Keratinocyte (primary cell): Measurements from ENCODE around the gene ANKRD9.

Experiments used
- EZH2 ChIP-seq: IDR thresholded peaks from one replicate; pipeline ENCODE4 v1.6.1; 2012; ENCODE audit warnings: inconsistent platforms, mild to moderate bottlenecking, low read length, moderate library complexity
- TF ChIP-seq, protein P1 (sequence below), 3 experiments: IDR thresholded peaks in 1 of 3; conservative IDR thresholded peaks in 1 of 3; optimal IDR thresholded peaks in 1 of 3; 2 replicates in 2 of 3; 3 replicates in 1 of 3; pipeline versions ENCODE3 to v1.5.1; 2011; ENCODE audit warnings: low read length in 3 of 3, mild to moderate bottlenecking in 3 of 3, moderate library complexity in 2 of 3, control low read depth in 1 of 3, inconsistent platforms in 1 of 3; ENCODE audit not compliant: insufficient read depth in 2 of 3; ENCODE audit errors: extremely low read depth in 1 of 3

DNA sequence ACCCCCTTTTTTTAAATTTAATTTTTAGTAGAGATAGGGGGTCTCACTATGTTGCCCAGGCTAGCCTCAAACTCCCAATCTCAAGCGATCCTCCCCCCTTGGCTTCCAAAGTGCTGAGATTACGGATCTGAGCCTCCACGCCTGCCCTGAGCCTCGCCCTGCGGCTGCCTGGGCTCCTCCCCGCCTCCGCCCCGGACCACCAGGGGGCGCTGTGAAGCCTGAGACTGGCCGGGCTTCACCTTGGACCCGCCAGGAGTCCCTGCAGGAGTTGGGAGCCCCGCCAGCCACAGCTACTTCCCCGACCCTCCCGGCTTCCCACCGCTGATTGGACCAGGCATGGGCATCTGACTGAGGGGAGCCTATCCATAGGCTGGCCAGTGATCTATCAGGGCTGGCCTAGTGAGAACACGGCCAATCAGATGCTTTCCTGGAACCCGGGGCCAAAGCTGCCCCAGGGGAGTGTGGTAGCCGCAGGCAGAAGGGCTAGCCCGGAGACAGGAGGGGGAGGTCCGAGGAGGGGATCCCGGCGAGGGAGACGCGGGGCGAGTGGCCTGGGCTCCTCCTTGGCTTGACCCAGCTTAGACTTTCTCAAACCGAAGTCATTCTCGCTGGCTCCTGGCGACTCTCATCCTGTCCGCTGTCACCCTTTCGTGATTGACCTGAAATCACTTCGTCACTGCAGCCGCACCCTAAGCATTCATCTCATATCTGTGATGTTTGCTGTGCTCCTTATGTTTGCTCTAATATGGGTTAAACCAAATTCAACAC lies 15.1 kb upstream of the ANKRD9 start:
- TF ChIP-seq EZH2: no peak
- TF ChIP-seq, protein P1, sequence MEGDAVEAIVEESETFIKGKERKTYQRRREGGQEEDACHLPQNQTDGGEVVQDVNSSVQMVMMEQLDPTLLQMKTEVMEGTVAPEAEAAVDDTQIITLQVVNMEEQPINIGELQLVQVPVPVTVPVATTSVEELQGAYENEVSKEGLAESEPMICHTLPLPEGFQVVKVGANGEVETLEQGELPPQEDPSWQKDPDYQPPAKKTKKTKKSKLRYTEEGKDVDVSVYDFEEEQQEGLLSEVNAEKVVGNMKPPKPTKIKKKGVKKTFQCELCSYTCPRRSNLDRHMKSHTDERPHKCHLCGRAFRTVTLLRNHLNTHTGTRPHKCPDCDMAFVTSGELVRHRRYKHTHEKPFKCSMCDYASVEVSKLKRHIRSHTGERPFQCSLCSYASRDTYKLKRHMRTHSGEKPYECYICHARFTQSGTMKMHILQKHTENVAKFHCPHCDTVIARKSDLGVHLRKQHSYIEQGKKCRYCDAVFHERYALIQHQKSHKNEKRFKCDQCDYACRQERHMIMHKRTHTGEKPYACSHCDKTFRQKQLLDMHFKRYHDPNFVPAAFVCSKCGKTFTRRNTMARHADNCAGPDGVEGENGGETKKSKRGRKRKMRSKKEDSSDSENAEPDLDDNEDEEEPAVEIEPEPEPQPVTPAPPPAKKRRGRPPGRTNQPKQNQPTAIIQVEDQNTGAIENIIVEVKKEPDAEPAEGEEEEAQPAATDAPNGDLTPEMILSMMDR (optimal IDR thresholded peaks at IDR 0.05 in 1 of 3, IDR thresholded peaks at IDR 0.05 in 1 of 3, conservative IDR thresholded peaks at IDR 0.05 in 1 of 3; ENCODE audit: extremely low read depth in 1 of 3, insufficient read depth in 2 of 3, low read length in 3 of 3): peak; percentile 88 to 98 (median 90)
